ENCODE data around the gene CT83. TPM values are rescaled to one million over a fixed set of nuclear protein-coding genes. Genes with fewer than 3 reads are reported as not detected.

Gene CT83
- total RNA-seq, 4 donors from 2014 or later = not detected

GRCh38 chrX:116417968-116418367, 44.8 kb downstream of the CT83 start:
- in situ Hi-C loops (cut with MboI; ENCODE audit: low sequenced_read_pairs in 4 of 4) (no loop called here), intact Hi-C loops (cut with DNase I; ENCODE audit: low total_unique reads) (no loop called here)

GRCh38 chrX:116417214-116417613, 45.6 kb downstream of the CT83 start:
- intact Hi-C loops (cut with DNase I; ENCODE audit: low total_unique reads) = no loop called here
- H3K9me3 ChIP-seq = no peaks in the 10 kb centered on the region

More at GRCh38 chrX:116417968-116418367, 44.8 kb downstream of the CT83 start:
- Histone ChIP-seq H3K27ac (no peak overlapping the region), H3K4me3 (no peak overlapping the region), H3K27me3 (no peaks in the 10 kb centered on the region), H3K36me3 (no peaks in the 10 kb centered on the region), H3K9me3 (no peaks in the 10 kb centered on the region), H3K4me1 (no peaks in the 10 kb centered on the region)
- ATAC-seq (no peak), DNase-seq (no peak)
- TF ChIP-seq, protein P1, sequence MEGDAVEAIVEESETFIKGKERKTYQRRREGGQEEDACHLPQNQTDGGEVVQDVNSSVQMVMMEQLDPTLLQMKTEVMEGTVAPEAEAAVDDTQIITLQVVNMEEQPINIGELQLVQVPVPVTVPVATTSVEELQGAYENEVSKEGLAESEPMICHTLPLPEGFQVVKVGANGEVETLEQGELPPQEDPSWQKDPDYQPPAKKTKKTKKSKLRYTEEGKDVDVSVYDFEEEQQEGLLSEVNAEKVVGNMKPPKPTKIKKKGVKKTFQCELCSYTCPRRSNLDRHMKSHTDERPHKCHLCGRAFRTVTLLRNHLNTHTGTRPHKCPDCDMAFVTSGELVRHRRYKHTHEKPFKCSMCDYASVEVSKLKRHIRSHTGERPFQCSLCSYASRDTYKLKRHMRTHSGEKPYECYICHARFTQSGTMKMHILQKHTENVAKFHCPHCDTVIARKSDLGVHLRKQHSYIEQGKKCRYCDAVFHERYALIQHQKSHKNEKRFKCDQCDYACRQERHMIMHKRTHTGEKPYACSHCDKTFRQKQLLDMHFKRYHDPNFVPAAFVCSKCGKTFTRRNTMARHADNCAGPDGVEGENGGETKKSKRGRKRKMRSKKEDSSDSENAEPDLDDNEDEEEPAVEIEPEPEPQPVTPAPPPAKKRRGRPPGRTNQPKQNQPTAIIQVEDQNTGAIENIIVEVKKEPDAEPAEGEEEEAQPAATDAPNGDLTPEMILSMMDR (IDR thresholded peaks at IDR 0.05 in 4 of 5, conservative IDR thresholded peaks at IDR 0.05 in 1 of 5) = no peak
- TF ChIP-seq POLR2A (IDR thresholded peaks at IDR 0.05) = no peak

GRCh38 chrX:116413273-116413672, 49.5 kb downstream of the CT83 start:
- no peaks in the 10 kb centered on the region for H3K27me3 ChIP-seq
- DNase-seq (no peak), ATAC-seq (no peak)
- no peaks in the 10 kb centered on the region for H3K4me1 ChIP-seq
- intact Hi-C loops (cut with DNase I; ENCODE audit: low total_unique reads) (no loop called here), in situ Hi-C loops (cut with MboI; ENCODE audit: low sequenced_read_pairs in 4 of 4) (no loop called here)
- TF ChIP-seq POLR2A (IDR thresholded peaks at IDR 0.05) = no peak
- no peaks in the 10 kb centered on the region for H3K36me3 ChIP-seq
- no peak overlapping the region for H3K4me3 ChIP-seq
- H3K27ac ChIP-seq = no peak overlapping the region
- no peaks in the 10 kb centered on the region for H3K9me3 ChIP-seq

More at GRCh38 chrX:116417214-116417613, 45.6 kb downstream of the CT83 start:
- Histone ChIP-seq H3K27ac (no peak overlapping the region), H3K4me1 (no peaks in the 10 kb centered on the region), H3K27me3 (no peaks in the 10 kb centered on the region), H3K36me3 (no peaks in the 10 kb centered on the region), H3K4me3 (no peak overlapping the region)
- TF ChIP-seq, protein P1 (IDR thresholded peaks at IDR 0.05 in 4 of 5, conservative IDR thresholded peaks at IDR 0.05 in 1 of 5) = no peak
- TF ChIP-seq POLR2A (IDR thresholded peaks at IDR 0.05) = no peak
- no peak for DNase-seq
- in situ Hi-C loops (cut with MboI; ENCODE audit: low sequenced_read_pairs in 4 of 4) = no loop called here
- no peak for ATAC-seq

Other genes with a start within 250 kb of the CT83 start
- gene SLC6A14, start 26.4 kb downstream of the CT83 start, total RNA-seq = not detected